Mesothelial cell of epicardium (in vitro differentiated cells): ENCODE data around the gene HMGA1. TPM values are rescaled to one million over a fixed set of nuclear protein-coding genes. Genes with fewer than 3 reads are reported as not detected.

ENCODE experiments used
- DNase-seq, 2 experiments: peaks; one replicate each; pipeline ENCODE4 v3.0.0; 2021; ENCODE audit warnings: low spot score in 2 of 2; ENCODE audit not compliant: unreplicated experiment in 2 of 2
- H3K27ac Mint-ChIP-seq: 2 replicates; pipeline ENCODE4 v1.8.0; 2021; ENCODE audit warnings: mixed read lengths
- H3K27me3 Mint-ChIP-seq: 2 replicates; pipeline ENCODE4 v1.8.0; 2021; ENCODE audit warnings: low read depth, mixed read lengths
- H3K36me3 Mint-ChIP-seq: 2 replicates; pipeline ENCODE4 v1.8.0; 2021; ENCODE audit warnings: mixed read lengths
- H3K4me1 Mint-ChIP-seq: 2 replicates; pipeline ENCODE4 v1.8.0; 2021; ENCODE audit warnings: mixed read lengths
- H3K4me3 Mint-ChIP-seq: 2 replicates; pipeline ENCODE4 v1.8.0; 2021; ENCODE audit warnings: mild to moderate bottlenecking, moderate library complexity, mixed read lengths
- H3K9me3 Mint-ChIP-seq: 2 replicates; pipeline ENCODE4 v1.8.0; 2021; ENCODE audit warnings: mixed read lengths
- CTCF ChIP-seq: fragments of 200-600 bp; sonication (generic); IDR thresholded peaks from one replicate; pipeline ENCODE4 v1.5.0; 2021; ENCODE audit warnings: antibody characterized with exemption; ENCODE audit not compliant: unreplicated experiment
- total RNA-seq: library from RNA; stranded (reverse); gene quantifications from 3 replicates; pipeline ENCODE4 v1.2.1, GENCODE V29; 2021

HMGA1 gene
- total RNA-seq, 1 donor from 2014 or later = 213 TPM

- H3K9me3 Mint-ChIP-seq = no peaks in the 10 kb centered on the region
- H3K27me3 Mint-ChIP-seq = no peaks in the 10 kb centered on the region
- TF ChIP-seq CTCF = no peak
- no peak for DNase-seq
- H3K36me3 Mint-ChIP-seq = peaks cover 14% of the 10 kb centered on the region
- H3K4me1 Mint-ChIP-seq = peaks cover 6% of the 10 kb centered on the region
- no peak overlapping the region for H3K4me3 Mint-ChIP-seq
- H3K27ac Mint-ChIP-seq = no peak overlapping the region
These were observed 41.1 kb downstream of the HMGA1 start for GRCh38 chr6:34277763-34278112.

DNA sequence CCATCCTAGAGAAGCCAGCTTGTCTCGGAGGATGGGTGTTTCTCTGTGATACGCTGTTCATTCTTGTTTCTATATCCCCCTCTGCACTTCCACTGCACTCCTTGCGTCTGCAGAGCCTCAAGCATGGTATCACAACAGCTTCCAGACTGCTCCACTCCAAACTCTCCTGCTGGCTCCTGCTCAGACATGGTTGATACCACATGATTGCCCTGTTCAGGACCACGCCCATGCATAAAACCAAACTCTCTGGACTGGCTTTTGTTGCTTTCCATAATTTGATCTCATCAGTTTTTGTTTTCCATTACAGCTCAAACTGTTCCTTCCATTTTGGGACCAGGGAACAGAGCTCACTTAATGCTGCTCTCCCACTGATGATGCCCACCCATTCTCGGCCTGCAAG, 42.2 kb downstream of the HMGA1 start:
- H3K4me3 Mint-ChIP-seq = no peak overlapping the region
- H3K27ac Mint-ChIP-seq = no peak overlapping the region
- H3K9me3 Mint-ChIP-seq = no peaks in the 10 kb centered on the region
- DNase-seq = no peak
- no peaks in the 10 kb centered on the region for H3K27me3 Mint-ChIP-seq
- H3K36me3 Mint-ChIP-seq = peaks cover 16% of the 10 kb centered on the region
- no peak for TF ChIP-seq CTCF
- H3K4me1 Mint-ChIP-seq = peaks cover 6% of the 10 kb centered on the region

DNA sequence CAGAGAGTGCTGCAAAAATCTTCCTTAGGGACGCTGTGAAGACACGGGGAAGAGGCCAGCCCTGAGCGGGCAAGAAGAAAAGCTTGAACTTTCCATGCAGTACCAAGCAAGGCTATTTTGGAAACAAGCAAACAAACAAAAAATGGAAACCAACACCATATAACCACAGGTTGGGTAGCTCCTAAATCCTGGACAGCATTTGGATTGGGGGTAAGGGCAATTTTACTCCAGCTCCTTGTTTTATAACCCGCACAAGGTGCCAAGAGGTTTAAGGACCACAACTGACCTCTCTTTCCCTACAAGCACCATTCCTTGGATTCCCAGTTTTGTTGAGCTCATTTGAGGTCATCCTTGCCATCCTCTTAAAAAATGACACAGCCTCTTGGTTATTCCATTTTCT, 43.5 kb downstream of the HMGA1 start:
- DNase-seq = no peak
- Mint-ChIP-seq H3K27me3 (no peaks in the 10 kb centered on the region), H3K36me3 (peaks cover 22% of the 10 kb centered on the region), H3K4me1 (peaks cover 6% of the 10 kb centered on the region), H3K27ac (no peak overlapping the region), H3K4me3 (no peak overlapping the region), H3K9me3 (no peaks in the 10 kb centered on the region)
- no peak for TF ChIP-seq CTCF

DNA sequence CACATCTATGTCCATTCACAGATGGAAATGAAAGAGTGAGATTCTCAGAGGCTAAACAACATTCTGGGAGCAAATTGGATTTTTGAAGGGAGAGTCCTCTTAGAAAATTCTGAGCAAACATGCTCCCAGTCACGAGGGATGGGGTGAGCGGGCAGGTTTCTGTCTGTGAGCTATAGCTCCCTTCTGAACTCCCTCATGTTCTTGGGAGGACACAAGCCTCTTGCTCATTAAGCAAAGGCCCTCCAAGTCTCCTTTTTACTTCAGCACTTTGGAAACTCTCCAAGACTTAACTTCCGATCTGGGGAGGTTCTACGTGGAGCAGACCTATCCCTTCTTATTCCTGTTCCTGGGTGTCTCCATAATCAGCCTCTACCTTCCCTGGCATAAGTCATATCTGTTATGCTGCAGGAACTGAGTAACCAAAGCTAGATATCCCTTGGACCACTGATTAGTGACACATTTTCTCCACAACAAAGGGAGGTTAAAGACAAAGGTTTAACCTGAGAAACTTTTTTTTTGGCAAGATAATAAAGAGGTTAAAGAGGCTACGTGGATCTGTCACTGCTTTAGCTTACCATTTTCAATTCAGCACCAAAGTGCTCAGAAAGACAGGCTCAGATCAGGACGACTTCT, 45.1 kb downstream of the HMGA1 start:
- Mint-ChIP-seq H3K27ac (no peak overlapping the region), H3K4me3 (no peak overlapping the region), H3K36me3 (peaks cover 25% of the 10 kb centered on the region), H3K4me1 (peaks cover 6% of the 10 kb centered on the region), H3K9me3 (no peaks in the 10 kb centered on the region), H3K27me3 (no peaks in the 10 kb centered on the region)
- no peak for DNase-seq
- TF ChIP-seq CTCF = no peak

GRCh38 chr6:34284563-34285447, 48.1 kb downstream of the HMGA1 start:
- no peak for DNase-seq
- no peak overlapping the region for H3K27ac Mint-ChIP-seq

More at GRCh38 chr6:34284563-34285447, 48.1 kb downstream of the HMGA1 start:
- no peak overlapping the region for H3K4me3 Mint-ChIP-seq
- no peaks in the 10 kb centered on the region for H3K9me3 Mint-ChIP-seq
- no peaks in the 10 kb centered on the region for H3K27me3 Mint-ChIP-seq
- TF ChIP-seq CTCF = no peak
- H3K36me3 Mint-ChIP-seq = peaks cover 17% of the 10 kb centered on the region
- no peaks in the 10 kb centered on the region for H3K4me1 Mint-ChIP-seq
